Body of pancreas (tissue), 4 donors: ENCODE data around the gene NCS1. TPM values are rescaled to one million over a fixed set of nuclear protein-coding genes. Genes with fewer than 3 reads are reported as not detected.

Experiments used
- ATAC-seq: fragments of 150-250 bp; one replicate; pipeline ENCODE4 v1.9.1; 2016
- DNase-seq, 4 donors: peaks; one replicate each; pipeline ENCODE4 v3.0.0-alpha.2; 2019
- H3K27ac ChIP-seq, 4 donors: fragments of 200-600 bp; sonication (generic); 1 replicate in 3 of 4; 2 replicates in 1 of 4; pipeline versions ENCODE4 v1.5.1 to v1.6.1; 2016 to 2019; ENCODE audit warnings: mild to moderate bottlenecking in 1 of 4, mixed read lengths in 1 of 4, moderate library complexity in 1 of 4
- H3K27me3 ChIP-seq, 2 donors: fragments of 200-600 bp; sonication (generic); one replicate each; pipeline ENCODE4 v1.6.0; 2016; ENCODE audit warnings: mild to moderate bottlenecking in 1 of 2
- H3K36me3 ChIP-seq, 2 donors: fragments of 200-600 bp; sonication (generic); replicated peaks in 1 of 2; 2 replicates each; pipeline ENCODE4 v1.5.1; 2016; ENCODE audit warnings: low read depth in 2 of 2; ENCODE audit not compliant: insufficient read depth in 1 of 2
- H3K4me1 ChIP-seq: fragments of 200-600 bp; sonication (generic); one replicate; pipeline ENCODE4 v1.6.0; 2016
- H3K4me3 ChIP-seq, 2 donors: fragments of 200-600 bp; sonication (generic); 1 replicate in 1 of 2; 2 replicates in 1 of 2; pipeline ENCODE4 v1.5.1; 2016 to 2019
- H3K9me3 ChIP-seq, 3 donors: fragments of 200-600 bp; sonication (generic); 1 replicate in 2 of 3; 2 replicates in 1 of 3; pipeline ENCODE4 v1.5.1; 2016
- CTCF ChIP-seq, 7 experiments: fragments of 450-650 bp in 4 of 7; fragments of 200-600 bp in 3 of 7; sonication (generic) in 3 of 7; IDR thresholded peaks; one replicate each; pipeline ENCODE4 v1.5.1; 2016 to 2019; ENCODE audit warnings: antibody characterized with exemption in 7 of 7
- POLR2A ChIP-seq, 3 donors: fragments of 450-650 bp; IDR thresholded peaks; one replicate each; pipeline ENCODE4 v1.6.1; 2016; ENCODE audit warnings: antibody characterized with exemption in 3 of 3, mild to moderate bottlenecking in 2 of 3
- WGBS, 2 donors: methylation state at CpG; one replicate each; pipeline ENCODE4 v1.1.5; 2017; 5-methylcytosine and 5-hydroxymethylcytosine counted together
- intact Hi-C: fragments of 100-400 bp; cut with DNase I; formaldehyde crosslinking; loops from one replicate; pipeline ENCODE4 v1.15.1; 2023
- total RNA-seq, 2 donors: library from RNA; depleted of rRNA; stranded (reverse); fragments of >200 nt; gene quantifications; one replicate each; pipeline ENCODE4 v1.1.0, GENCODE V29; 2016

Gene NCS1
- total RNA-seq, 2 donors from 2014 or later: 3.9 to 4.3 TPM

DNA sequence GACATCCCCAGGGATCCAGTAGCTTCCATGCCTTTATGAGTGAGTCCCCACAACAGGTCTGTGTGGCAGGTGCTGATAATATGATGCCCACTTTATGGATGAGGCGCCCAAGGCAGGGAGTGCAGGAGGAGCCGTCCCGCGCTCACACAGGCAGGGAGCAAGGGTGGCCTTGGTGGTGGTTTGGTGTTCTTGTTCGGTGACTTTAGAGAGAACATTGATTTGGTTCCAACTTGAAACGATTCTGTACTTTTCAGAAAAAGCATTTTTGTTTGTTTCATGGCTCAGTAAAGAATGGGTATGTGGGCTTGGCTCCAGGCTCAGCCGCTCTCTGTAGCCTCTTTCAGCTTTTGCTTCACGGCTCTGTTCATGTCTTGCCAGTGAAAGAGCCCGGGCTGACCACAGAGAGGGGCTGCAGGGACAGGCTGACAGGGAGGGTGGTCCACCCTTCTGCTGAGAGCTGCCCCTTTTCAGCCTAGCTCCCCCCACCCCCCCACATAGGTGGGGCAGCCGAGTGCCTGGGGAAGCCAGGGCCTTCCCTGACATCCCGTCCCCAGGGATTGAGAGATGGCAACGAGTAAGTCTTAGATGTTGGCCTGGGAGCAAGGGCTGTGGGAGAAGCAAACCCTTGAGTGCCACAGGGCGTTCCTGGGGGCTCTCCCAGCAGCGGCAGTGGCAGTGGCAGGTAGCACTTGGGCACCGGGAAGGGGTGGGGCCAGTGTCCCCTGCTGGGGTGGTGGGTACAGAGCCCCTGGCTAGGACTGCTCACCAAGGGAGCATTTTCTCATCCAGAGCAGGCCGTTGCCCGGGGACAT lies 28.0 kb downstream of the NCS1 start:
- WGBS, 2 donors: 77 to 81% methylated on average over 14 to 17 of the region's 17 CpGs
- H3K4me1 ChIP-seq: peaks cover 20% of the 10 kb centered on the region
- H3K27ac ChIP-seq: no peak overlapping the region

GRCh38 chr9:130201399-130201873 lies 29.2 kb downstream of the NCS1 start:
- Histone ChIP-seq H3K36me3 (no peaks in the 10 kb centered on the region), H3K27me3 (no peaks in the 10 kb centered on the region), H3K27ac (no peak overlapping the region), H3K4me1 (peaks cover 17% of the 10 kb centered on the region), H3K9me3 (no peaks in the 10 kb centered on the region), H3K4me3 (no peak overlapping the region)
- DNase-seq (no peak), ATAC-seq (no peak)
- intact Hi-C loops: no loop called here
- 71 to 87% methylated on average over 12 of the region's 12 CpGs for WGBS, 2 donors
- no peak for TF ChIP-seq POLR2A (IDR thresholded peaks at IDR 0.05)
- no peak for TF ChIP-seq CTCF (IDR thresholded peaks at IDR 0.05)

More for the DNA sequence above, 28.0 kb downstream of the NCS1 start:
- TF ChIP-seq POLR2A (IDR thresholded peaks at IDR 0.05) (no peak), CTCF (IDR thresholded peaks at IDR 0.05) (no peak)
- no peak for ATAC-seq
- Histone ChIP-seq H3K27me3 (no peaks in the 10 kb centered on the region), H3K36me3 (no peaks in the 10 kb centered on the region), H3K9me3 (no peaks in the 10 kb centered on the region), H3K4me3 (no peak overlapping the region)
- DNase-seq: no peak
- intact Hi-C loops: no loop called here

GRCh38 chr9:130201974-130202373 lies 29.8 kb downstream of the NCS1 start:
- no peak for TF ChIP-seq CTCF (IDR thresholded peaks at IDR 0.05)
- no peak for TF ChIP-seq POLR2A (IDR thresholded peaks at IDR 0.05)
- Histone ChIP-seq H3K4me3 (no peak overlapping the region), H3K4me1 (peaks cover 12% of the 10 kb centered on the region), H3K27me3 (no peaks in the 10 kb centered on the region), H3K9me3 (no peaks in the 10 kb centered on the region), H3K27ac (no peak overlapping the region), H3K36me3 (no peaks in the 10 kb centered on the region)
- 89 to 92% methylated on average over 6 to 7 of the region's 8 CpGs for WGBS, 2 donors
- ATAC-seq (no peak), DNase-seq (no peak)
- intact Hi-C loops: no loop called here

- no peak for TF ChIP-seq POLR2A (IDR thresholded peaks at IDR 0.05)
- no peak for TF ChIP-seq CTCF (IDR thresholded peaks at IDR 0.05)
- WGBS, 2 donors: 96 to 97% methylated on average over 5 of the region's 5 CpGs
- Histone ChIP-seq H3K27me3 (no peaks in the 10 kb centered on the region), H3K27ac (no peak overlapping the region), H3K36me3 (no peaks in the 10 kb centered on the region), H3K4me1 (peaks cover 1% of the 10 kb centered on the region), H3K4me3 (no peak overlapping the region), H3K9me3 (no peaks in the 10 kb centered on the region)
- intact Hi-C loops: no loop called here
- DNase-seq: no peak
- no peak for ATAC-seq
These were observed 32.1 kb downstream of the NCS1 start for GRCh38 chr9:130204341-130204740.

DNA sequence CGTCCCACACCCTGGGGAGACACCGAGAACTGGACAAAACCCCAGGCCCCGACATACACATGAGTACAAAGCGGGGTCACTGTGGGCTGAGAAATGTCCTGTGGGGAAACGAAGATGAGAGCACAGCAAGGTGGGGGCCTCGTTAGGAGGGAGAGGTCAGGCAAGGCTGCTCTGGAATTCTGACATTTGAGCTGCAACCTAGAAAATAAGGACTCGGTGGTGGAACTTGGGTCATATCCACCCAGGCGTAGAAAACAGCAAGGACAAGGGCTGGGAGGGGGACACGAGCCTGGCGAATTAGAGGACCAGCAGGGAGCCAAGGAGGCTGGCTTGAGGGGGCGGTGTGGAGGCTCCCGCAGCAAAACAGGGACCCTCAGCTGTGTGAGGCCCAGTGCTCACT lies 32.8 kb downstream of the NCS1 start:
- WGBS, 2 donors: 86 to 87% methylated on average over 12 of the region's 12 CpGs
- no peaks in the 10 kb centered on the region for H3K4me1 ChIP-seq
- intact Hi-C loops: no loop called here
- no peak for ATAC-seq
- no peak overlapping the region for H3K4me3 ChIP-seq
- no peaks in the 10 kb centered on the region for H3K9me3 ChIP-seq
- no peaks in the 10 kb centered on the region for H3K27me3 ChIP-seq
- TF ChIP-seq CTCF (IDR thresholded peaks at IDR 0.05) (no peak), POLR2A (IDR thresholded peaks at IDR 0.05) (no peak)
- no peak for DNase-seq
- H3K27ac ChIP-seq: no peak overlapping the region
- H3K36me3 ChIP-seq: no peaks in the 10 kb centered on the region
